ENCODE data around the gene DNAL1.
"Not testable (repeated sequence)": the region's sequence is repeated elsewhere in the genome, so short reads cannot be mapped to it uniquely, and the experiment has no call there.

Gene DNAL1

GRCh38 chr14:73644531-73645247, at the start of gene DNAL1:
TSS of gene DNAL1 (plus strand) at chr14:73644986. CDS start at chr14:73645040, 54 bp downstream.
- peak; percentile 82 for DNase-seq (ENCODE audit: low spot score)

GRCh38 chr14:73599499-73599898, 45.3 kb upstream of the DNAL1 start:
- no peak for DNase-seq (ENCODE audit: low spot score)

- no peak for DNase-seq (ENCODE audit: low spot score)
Observed at GRCh38 chr14:73602994-73603393, 41.8 kb upstream of the DNAL1 start.

- DNase-seq (ENCODE audit: low spot score), result no peak
Observed at GRCh38 chr14:73606271-73606670, 38.5 kb upstream of the DNAL1 start.

GRCh38 chr14:73607241-73607640, 37.5 kb upstream of the DNAL1 start:
- DNase-seq (ENCODE audit: low spot score), result no peak

GRCh38 chr14:73610687-73611086, 34.1 kb upstream of the DNAL1 start:
- no peak for DNase-seq (ENCODE audit: low spot score)

GRCh38 chr14:73612339-73613045, 32.3 kb upstream of the DNAL1 start, which contains the start of gene ACOT6:
TSS of gene ACOT6 (plus strand) at chr14:73612517. CDS start at chr14:73612572, 55 bp downstream.
- DNase-seq (ENCODE audit: low spot score), result no peak

- no peak for DNase-seq (ENCODE audit: low spot score)
Observed at GRCh38 chr14:73613046-73613383, 31.8 kb upstream of the DNAL1 start.

- DNase-seq (ENCODE audit: low spot score), result no peak
Observed at GRCh38 chr14:73613419-73613963, 31.3 kb upstream of the DNAL1 start.

- DNase-seq (ENCODE audit: low spot score), result no peak
Observed at GRCh38 chr14:73616831-73617230, 28.0 kb upstream of the DNAL1 start.

GRCh38 chr14:73619524-73619923, 25.3 kb upstream of the DNAL1 start:
- no peak for DNase-seq (ENCODE audit: low spot score)

- no peak for DNase-seq (ENCODE audit: low spot score)
Observed at GRCh38 chr14:73620268-73620667, 24.5 kb upstream of the DNAL1 start.

GRCh38 chr14:73623504-73624054, 21.2 kb upstream of the DNAL1 start:
- DNase-seq (ENCODE audit: low spot score), result no peak

- DNase-seq (ENCODE audit: low spot score), result no peak
Observed at GRCh38 chr14:73625706-73626105, 19.1 kb upstream of the DNAL1 start.

GRCh38 chr14:73627151-73627558, 17.6 kb upstream of the DNAL1 start:
- DNase-seq (ENCODE audit: low spot score), result no peak

GRCh38 chr14:73630009-73630780, 14.6 kb upstream of the DNAL1 start:
- DNase-seq (ENCODE audit: low spot score), result no peak

- DNase-seq (ENCODE audit: low spot score), result peak; percentile 19
Observed at GRCh38 chr14:73633116-73634010, 11.4 kb upstream of the DNAL1 start.

- DNase-seq (ENCODE audit: low spot score), result no peak
Observed at GRCh38 chr14:73634011-73634833, 10.6 kb upstream of the DNAL1 start.

GRCh38 chr14:73636355-73636754, 8.4 kb upstream of the DNAL1 start:
- DNase-seq (ENCODE audit: low spot score), result not testable (repeated sequence)

- DNase-seq (ENCODE audit: low spot score), result no peak
Observed at GRCh38 chr14:73637830-73638229, 7.0 kb upstream of the DNAL1 start.

Data from NAMALWA (cell line).